Muscle layer of duodenum (tissue), 2 donors: ENCODE data around the gene OR2V1.

Experiments used
- H3K27ac ChIP-seq: one replicate; pipeline ENCODE4 v1.7.0; 2013; ENCODE audit warnings: mild to moderate bottlenecking, low read length
- H3K27me3 ChIP-seq: one replicate; pipeline ENCODE4 v1.7.0; 2013; ENCODE audit warnings: low read depth, mild to moderate bottlenecking, control low read depth, low read length
- H3K36me3 ChIP-seq, 2 donors: one replicate each; pipeline ENCODE4 v1.7.0; 2013; ENCODE audit warnings: low read length in 2 of 2, control low read depth in 1 of 2, mild to moderate bottlenecking in 1 of 2; ENCODE audit not compliant: insufficient read depth in 2 of 2, control insufficient read depth in 1 of 2
- H3K4me1 ChIP-seq, 2 donors: one replicate each; pipeline ENCODE4 v1.7.0; 2013; ENCODE audit warnings: low read length in 2 of 2, mild to moderate bottlenecking in 2 of 2, control low read depth in 1 of 2, moderate library complexity in 1 of 2; ENCODE audit not compliant: insufficient read depth in 2 of 2, control insufficient read depth in 1 of 2
- H3K4me3 ChIP-seq, 2 donors: one replicate each; pipeline ENCODE4 v1.7.0; 2013; ENCODE audit warnings: low read length in 2 of 2, low read depth in 1 of 2, mild to moderate bottlenecking in 1 of 2
- H3K9me3 ChIP-seq, 2 donors: one replicate each; pipeline ENCODE4 v1.7.0; 2013; ENCODE audit warnings: low read length in 2 of 2, control low read depth in 1 of 2, mild to moderate bottlenecking in 1 of 2; ENCODE audit not compliant: control insufficient read depth in 1 of 2
- donor health status: healthy.

OR2V1 gene

GRCh38 chr5:181076920-181077319, 54.0 kb downstream of the OR2V1 start:
- Histone ChIP-seq H3K27ac (no peak overlapping the region), H3K4me3 (no peak overlapping the region), H3K27me3 (no peaks in the 10 kb centered on the region), H3K36me3 (no peaks in the 10 kb centered on the region), H3K9me3 (peaks cover 0 to 4% of the 10 kb centered on the region in 2 donors), H3K4me1 (no peaks in the 10 kb centered on the region)
